GM23338 (cell line): ENCODE results near the gene MSL2. TPM values are rescaled to one million over a fixed set of nuclear protein-coding genes. Genes with fewer than 3 reads are reported as not detected.
"Not testable (repeated sequence)": the region's sequence is repeated elsewhere in the genome, so short reads cannot be mapped to it uniquely, and the experiment has no call there.

Source experiments
- ATAC-seq: fragments of 200-7000 bp; cut with Tn5 transposase; 3 replicates; pipeline ENCODE4 v1.9.1; 2020
- DNase-seq: peaks from one replicate; pipeline ENCODE4 v3.0.0-alpha.2; 2015; ENCODE audit warnings: low spot score
- H2AFZ ChIP-seq: fragments of 200-600 bp; sonication (generic); 2 replicates; pipeline ENCODE4 v1.8.0; 2016; ENCODE audit warnings: antibody characterized with exemption, mild to moderate bottlenecking, moderate library complexity
- H3F3A ChIP-seq: fragments of 200-600 bp; sonication (generic); replicated peaks from 2 replicates; pipeline ENCODE4 v1.8.0; 2017; ENCODE audit warnings: antibody characterized with exemption, mixed run types, low read depth
- H3K27ac ChIP-seq: fragments of 200-600 bp; sonication (generic); 2 replicates; pipeline ENCODE4 v1.6.1; 2016; ENCODE audit warnings: low read depth
- H3K27me3 ChIP-seq: fragments of 200-600 bp; sonication (generic); 2 replicates; pipeline ENCODE4 v1.8.0; 2016; ENCODE audit warnings: mild to moderate bottlenecking, mixed run types, moderate library complexity; ENCODE audit not compliant: insufficient read depth
- H3K36me3 ChIP-seq: fragments of 200-600 bp; sonication (generic); 2 replicates; pipeline ENCODE4 v1.8.0; 2016; ENCODE audit warnings: mild to moderate bottlenecking; ENCODE audit not compliant: insufficient read depth
- H3K4me1 ChIP-seq: fragments of 200-600 bp; sonication (generic); 2 replicates; pipeline ENCODE4 v1.8.0; 2016; ENCODE audit warnings: mild to moderate bottlenecking, moderate library complexity; ENCODE audit not compliant: insufficient read depth
- H3K4me2 ChIP-seq: fragments of 200-600 bp; sonication (generic); 2 replicates; pipeline ENCODE4 v1.7.1; 2017; ENCODE audit warnings: mixed run types
- H3K4me3 ChIP-seq: fragments of 200-600 bp; sonication (generic); 2 replicates; pipeline ENCODE4 v1.6.1; 2016; ENCODE audit warnings: mixed run types
- H3K79me2 ChIP-seq: fragments of 200-600 bp; sonication (generic); replicated peaks from 2 replicates; pipeline ENCODE4 v1.8.0; 2017; ENCODE audit warnings: mild to moderate bottlenecking; ENCODE audit not compliant: insufficient read depth
- H3K9me2 ChIP-seq: fragments of 200-600 bp; sonication (generic); 2 replicates; pipeline ENCODE4 v1.8.0; 2017; ENCODE audit not compliant: insufficient read depth
- H4K20me1 ChIP-seq: fragments of 200-600 bp; sonication (generic); replicated peaks from 2 replicates; pipeline ENCODE4 v1.8.0; 2017; ENCODE audit warnings: mild to moderate bottlenecking; ENCODE audit not compliant: insufficient read depth
- H3K27ac Mint-ChIP-seq: 2 replicates; pipeline ENCODE4 v1.8.0; 2020; ENCODE audit warnings: inconsistent platforms, mild to moderate bottlenecking, moderate library complexity, mixed read lengths
- H3K27me3 Mint-ChIP-seq: 3 replicates; pipeline ENCODE4 v1.8.0; 2022; ENCODE audit warnings: low read depth, mild to moderate bottlenecking, moderate library complexity, mixed read lengths, inconsistent platforms; ENCODE audit not compliant: insufficient read depth, poor library complexity
- H3K36me3 Mint-ChIP-seq: 3 replicates; pipeline ENCODE4 v1.8.0; 2021; ENCODE audit warnings: low read depth, mild to moderate bottlenecking, inconsistent platforms, moderate library complexity, mixed read lengths
- H3K4me1 Mint-ChIP-seq: 3 replicates; pipeline ENCODE4 v1.8.0; 2020; ENCODE audit warnings: mild to moderate bottlenecking, inconsistent platforms, mixed read lengths
- H3K4me3 Mint-ChIP-seq: 3 replicates; pipeline ENCODE4 v1.8.0; 2021; ENCODE audit warnings: moderate library complexity, mild to moderate bottlenecking, inconsistent platforms, mixed read lengths
- H3K9me3 Mint-ChIP-seq: 3 replicates; pipeline ENCODE4 v1.8.0; 2020; ENCODE audit warnings: moderate library complexity, mild to moderate bottlenecking, inconsistent platforms, mixed read lengths
- CREB1 ChIP-seq: fragments of 250-450 bp; sonication (Bioruptor Pico); IDR thresholded peaks from 2 replicates; pipeline ENCODE4 v1.5.0; 2020; ENCODE audit warnings: low read depth, mild to moderate bottlenecking, moderate library complexity
- EZH2 ChIP-seq: fragments of 200-600 bp; sonication (generic); IDR thresholded peaks from one replicate; pipeline ENCODE4 v1.8.0; 2017; ENCODE audit warnings: antibody characterized with exemption, mild to moderate bottlenecking, low read depth; ENCODE audit not compliant: unreplicated experiment
- EZH2phosphoT487 ChIP-seq: fragments of 200-600 bp; sonication (generic); IDR thresholded peaks from one replicate; pipeline ENCODE4 v1.8.1; 2018; ENCODE audit warnings: antibody characterized with exemption; ENCODE audit not compliant: unreplicated experiment
- JUNB ChIP-seq: IDR thresholded peaks from one replicate; pipeline ENCODE4 v1.6.1; 2016; ENCODE audit warnings: antibody characterized with exemption; ENCODE audit not compliant: unreplicated experiment
- NANOG ChIP-seq: IDR thresholded peaks from 2 replicates; pipeline ENCODE4 v1.6.1; 2016; ENCODE audit warnings: antibody characterized with exemption, borderline replicate concordance
- STAT1 ChIP-seq: IDR thresholded peaks from one replicate; pipeline ENCODE4 v1.6.1; 2016; ENCODE audit warnings: antibody characterized with exemption; ENCODE audit not compliant: unreplicated experiment
- ZNF331 ChIP-seq: fragments of 250-450 bp; sonication (Bioruptor Pico); IDR thresholded peaks from 2 replicates; pipeline ENCODE4 v1.5.0; 2020; ENCODE audit warnings: low read depth, mild to moderate bottlenecking, moderate library complexity
- ZNF462 ChIP-seq: fragments of 250-450 bp; sonication (Bioruptor Pico); IDR thresholded peaks from 2 replicates; pipeline ENCODE4 v1.5.0; 2020; ENCODE audit warnings: mild to moderate bottlenecking, moderate library complexity
- polyA plus RNA-seq: library from polyadenylated mRNA; unstranded; fragments of >200 nt; fragmentation: Nextera tagmentation; extraction: Ambion mirVana; gene quantifications from 2 replicates; pipeline ENCODE4 v1.2.1, GENCODE V29; 2016
- total RNA-seq: library from RNA; depleted of rRNA; stranded (reverse); fragments of >200 nt; shearing (Covaris generic); gene quantifications from 2 replicates; pipeline ENCODE4 v1.2.3, GENCODE V29; 2014

MSL2 gene
- total and polyA plus RNA-seq, 2 experiments from 2014 or later = 7.5 to 50.6 TPM

GRCh38 chr3:136232413-136232812 lies 36.3 kb upstream of the MSL2 start (continued):
- no peak for TF ChIP-seq ZNF462 (CRISPR knock-in tag)
- TF ChIP-seq NANOG = no peak
- no peak for TF ChIP-seq EZH2phosphoT487
- no peak for TF ChIP-seq JUNB
- TF ChIP-seq ZNF331 (CRISPR knock-in tag) = no peak
- no peak for TF ChIP-seq STAT1
- TF ChIP-seq EZH2 = no peak
- TF ChIP-seq CREB1 (CRISPR knock-in tag) = no peak

- peaks cover 27% of the 10 kb centered on the region for H3K36me3 Mint-ChIP-seq
- H3K27ac Mint-ChIP-seq = not testable (repeated sequence)
Observed at GRCh38 chr3:136222746-136223145, 26.6 kb upstream of the MSL2 start.

More at GRCh38 chr3:136222746-136223145, 26.6 kb upstream of the MSL2 start:
- H4K20me1 ChIP-seq, H2AFZ ChIP-seq, ATAC-seq, DNase-seq, H3K79me2 ChIP-seq, H3F3A ChIP-seq, H3K9me2 ChIP-seq, H3K36me3 ChIP-seq, H3K27me3 ChIP-seq, H3K27me3 Mint-ChIP-seq, H3K4me3 Mint-ChIP-seq, H3K4me1 ChIP-seq, H3K4me2 ChIP-seq, H3K4me1 Mint-ChIP-seq, H3K27ac ChIP-seq, H3K4me3 ChIP-seq: not testable (repeated sequence)
- peaks cover 48% of the 10 kb centered on the region for H3K9me3 Mint-ChIP-seq
